ENCODE results near the gene METTL24.

Gene METTL24

GRCh38 chr6:110400208-110400607 is 42.1 kb upstream of the METTL24 start:
- no peaks in the 10 kb centered on the region for H3K4me1 ChIP-seq (ENCODE audit: insufficient read depth, low read length, severe bottlenecking)
- no peaks in the 10 kb centered on the region for H3K27me3 ChIP-seq (ENCODE audit: insufficient read depth, low read length)
- H3F3A ChIP-seq (ENCODE audit: insufficient read depth, low read length) = no peaks in the 10 kb centered on the region
- TF ChIP-seq EZH2 (IDR thresholded peaks at IDR 0.05; ENCODE audit: borderline replicate concordance, low read length) = no peak
- no peak for TF ChIP-seq CTCF (IDR thresholded peaks at IDR 0.05; ENCODE audit: low read length)
- H3K9me3 ChIP-seq (ENCODE audit: low read length) = no peaks in the 10 kb centered on the region
- no peak overlapping the region for H2AFZ ChIP-seq (ENCODE audit: low read length)
- no peaks in the 10 kb centered on the region for H3K79me2 ChIP-seq (ENCODE audit: insufficient read depth, low read length)
- H3K36me3 ChIP-seq (ENCODE audit: insufficient read depth, low read length) = no peaks in the 10 kb centered on the region
- no peak overlapping the region for H3K9ac ChIP-seq (ENCODE audit: low read length)
- no peak overlapping the region for H3K4me3 ChIP-seq (ENCODE audit: low read depth, low read length, poor library complexity, severe bottlenecking)
- H3K4me2 ChIP-seq (ENCODE audit: low read length) = no peak overlapping the region
- H3K27ac ChIP-seq (ENCODE audit: low read depth, low read length, poor library complexity, severe bottlenecking) = no peak overlapping the region
- H3K9me2 ChIP-seq (ENCODE audit: low read depth, low read length) = no peaks in the 10 kb centered on the region
- H4K20me1 ChIP-seq (ENCODE audit: insufficient read depth, low read length) = no peaks in the 10 kb centered on the region

DNA sequence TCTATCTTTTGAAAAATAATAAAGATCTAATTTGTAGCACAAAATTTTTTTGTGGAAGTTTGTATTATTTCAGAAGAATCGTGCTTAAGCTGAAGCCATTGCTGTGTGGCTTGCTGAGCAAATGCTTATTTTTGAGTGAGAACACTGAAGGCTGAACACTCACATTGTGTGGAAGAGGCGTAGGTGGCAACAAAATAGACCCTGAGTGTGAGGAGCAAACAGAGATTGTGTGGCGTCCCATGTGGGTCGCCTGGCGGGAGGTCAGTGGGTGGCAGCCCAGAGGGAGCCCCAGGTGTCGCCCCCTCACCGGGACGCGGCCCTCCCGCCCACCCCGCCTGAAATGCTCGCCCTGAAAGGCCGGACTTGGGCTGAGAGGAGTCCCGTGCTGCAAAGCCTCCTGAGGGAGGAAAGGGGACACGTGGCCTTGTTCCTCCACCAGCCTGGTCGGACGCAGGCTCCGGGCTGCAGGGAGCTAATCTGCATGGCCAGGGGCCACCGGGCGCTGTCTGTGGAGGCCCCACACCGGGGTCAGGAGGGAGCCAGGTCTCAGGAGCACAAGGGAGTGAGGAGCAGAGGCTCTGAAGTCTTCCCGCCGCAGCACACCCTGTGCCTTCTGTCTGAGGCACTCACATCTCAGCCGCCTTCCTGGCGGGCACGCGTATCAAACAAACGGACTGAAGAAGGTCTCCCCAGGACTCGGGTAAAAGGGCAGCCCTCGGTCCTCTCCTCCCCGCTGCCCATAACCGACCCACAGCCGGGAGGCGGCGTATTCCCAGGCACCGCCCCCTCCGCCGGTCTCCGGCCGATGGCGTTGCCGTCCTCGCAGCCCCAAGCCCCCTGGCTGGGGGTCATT is 41.3 kb upstream of the METTL24 start:
- no peaks in the 10 kb centered on the region for H3K27me3 ChIP-seq (ENCODE audit: insufficient read depth, low read length)
- no peak overlapping the region for H3K9ac ChIP-seq (ENCODE audit: low read length)
- H3K79me2 ChIP-seq (ENCODE audit: insufficient read depth, low read length) = no peaks in the 10 kb centered on the region
- H3K27ac ChIP-seq (ENCODE audit: low read depth, low read length, poor library complexity, severe bottlenecking) = no peak overlapping the region
- H3K9me3 ChIP-seq (ENCODE audit: low read length) = no peaks in the 10 kb centered on the region
- H3F3A ChIP-seq (ENCODE audit: insufficient read depth, low read length) = no peaks in the 10 kb centered on the region
- no peak overlapping the region for H2AFZ ChIP-seq (ENCODE audit: low read length)
- no peaks in the 10 kb centered on the region for H3K36me3 ChIP-seq (ENCODE audit: insufficient read depth, low read length)
- no peaks in the 10 kb centered on the region for H4K20me1 ChIP-seq (ENCODE audit: insufficient read depth, low read length)
- H3K4me1 ChIP-seq (ENCODE audit: insufficient read depth, low read length, severe bottlenecking) = no peaks in the 10 kb centered on the region
- no peak overlapping the region for H3K4me3 ChIP-seq (ENCODE audit: low read depth, low read length, poor library complexity, severe bottlenecking)
- H3K4me2 ChIP-seq (ENCODE audit: low read length) = no peak overlapping the region
- no peak for TF ChIP-seq EZH2 (IDR thresholded peaks at IDR 0.05; ENCODE audit: borderline replicate concordance, low read length)
- TF ChIP-seq CTCF (IDR thresholded peaks at IDR 0.05; ENCODE audit: low read length) = no peak
- H3K9me2 ChIP-seq (ENCODE audit: low read depth, low read length) = no peaks in the 10 kb centered on the region

GRCh38 chr6:110398778-110399177 is 40.6 kb upstream of the METTL24 start:
- H3K27me3 ChIP-seq (ENCODE audit: insufficient read depth, low read length) = no peaks in the 10 kb centered on the region
- no peaks in the 10 kb centered on the region for H3K79me2 ChIP-seq (ENCODE audit: insufficient read depth, low read length)
- TF ChIP-seq CTCF (IDR thresholded peaks at IDR 0.05; ENCODE audit: low read length) (no peak), EZH2 (IDR thresholded peaks at IDR 0.05; ENCODE audit: borderline replicate concordance, low read length) (no peak)
- H3K4me1 ChIP-seq (ENCODE audit: insufficient read depth, low read length, severe bottlenecking) = no peaks in the 10 kb centered on the region
- no peak overlapping the region for H3K4me2 ChIP-seq (ENCODE audit: low read length)
- no peak overlapping the region for H3K27ac ChIP-seq (ENCODE audit: low read depth, low read length, poor library complexity, severe bottlenecking)
- H4K20me1 ChIP-seq (ENCODE audit: insufficient read depth, low read length) = no peaks in the 10 kb centered on the region
- no peak overlapping the region for H2AFZ ChIP-seq (ENCODE audit: low read length)
- no peak overlapping the region for H3K4me3 ChIP-seq (ENCODE audit: low read depth, low read length, poor library complexity, severe bottlenecking)
- no peak overlapping the region for H3K9ac ChIP-seq (ENCODE audit: low read length)
- no peaks in the 10 kb centered on the region for H3F3A ChIP-seq (ENCODE audit: insufficient read depth, low read length)
- no peaks in the 10 kb centered on the region for H3K36me3 ChIP-seq (ENCODE audit: insufficient read depth, low read length)
- H3K9me2 ChIP-seq (ENCODE audit: low read depth, low read length) = no peaks in the 10 kb centered on the region
- no peaks in the 10 kb centered on the region for H3K9me3 ChIP-seq (ENCODE audit: low read length)
